K562 (cell line): ENCODE data around the gene ANKRD34A. TPM values are rescaled to one million over a fixed set of nuclear protein-coding genes. Genes with fewer than 3 reads are reported as not detected.

Experiments
- ARID1B ChIP-seq: fragments of 450-650 bp; IDR thresholded peaks from 2 replicates; pipeline ENCODE4 v1.6.1; 2016; ENCODE audit warnings: antibody characterized with exemption, mild to moderate bottlenecking, inconsistent platforms
- ARID2 ChIP-seq: fragments of 450-650 bp; IDR thresholded peaks from 2 replicates; pipeline ENCODE4 v1.6.1; 2017; ENCODE audit warnings: antibody characterized with exemption, mild to moderate bottlenecking
- BACH1 ChIP-seq: fragments of 200-800 bp; sonication (Bioruptor generic); IDR thresholded peaks from 2 replicates; pipeline ENCODE4 v1.6.1; 2016; ENCODE audit warnings: missing genetic modification characterization, missing compliant biosample characterization
- CBX2 ChIP-seq: fragments of 200-600 bp; sonication (generic); IDR thresholded peaks from one replicate; pipeline ENCODE4 v1.6.1; 2012; ENCODE audit warnings: mild to moderate bottlenecking, low read length, inconsistent platforms; ENCODE audit not compliant: insufficient read depth, poor library complexity, severe bottlenecking
- CBX3 ChIP-seq, 2 experiments: IDR thresholded peaks; 1 replicate in 1 of 2; 2 replicates in 1 of 2; pipeline ENCODE4 v1.6.1; 2012; ENCODE audit warnings: inconsistent platforms in 2 of 2, low read length in 2 of 2, borderline replicate concordance in 1 of 2, control low read depth in 1 of 2
- CEBPB ChIP-seq: fragments of 450-650 bp; IDR thresholded peaks from 2 replicates; pipeline ENCODE4 v1.6.1; 2016; ENCODE audit warnings: missing genetic modification characterization, missing compliant biosample characterization
- E2F8 ChIP-seq: fragments of 450-650 bp; IDR thresholded peaks from 2 replicates; pipeline ENCODE4 v1.7.1; 2018; ENCODE audit warnings: mild to moderate bottlenecking, low read depth; ENCODE audit not compliant: partially characterized antibody
- HMG20B ChIP-seq: fragments of 250-450 bp; sonication (Bioruptor Pico); IDR thresholded peaks from 2 replicates; pipeline ENCODE4 v1.5.0; 2021; ENCODE audit warnings: mild to moderate bottlenecking
- HNRNPH1 ChIP-seq: fragments of 200-400 bp; formaldehyde crosslinking; optimal IDR thresholded peaks from 2 replicates; pipeline ENCODE3; 2017; ENCODE audit warnings: low read depth, mild to moderate bottlenecking, low read length, moderate library complexity
- HNRNPUL1 ChIP-seq: fragments of 200-400 bp; formaldehyde crosslinking; IDR thresholded peaks from 2 replicates; pipeline ENCODE4 v1.6.1; 2017; ENCODE audit warnings: low read length
- KLF10 ChIP-seq: fragments of 250-450 bp; sonication (Bioruptor Pico); IDR thresholded peaks from 2 replicates; pipeline ENCODE4 v1.6.1; 2021; ENCODE audit warnings: matching md5 sums
- MCM5 ChIP-seq: fragments of 450-650 bp; IDR thresholded peaks from 2 replicates; pipeline ENCODE4 v1.6.1; 2016; ENCODE audit warnings: low read depth
- PHB ChIP-seq: fragments of 250-450 bp; sonication (Bioruptor Pico); IDR thresholded peaks from 2 replicates; pipeline ENCODE4 v1.5.0; 2021
- PHB2 ChIP-seq: fragments of 450-650 bp; IDR thresholded peaks from 2 replicates; pipeline ENCODE4 v1.6.1; 2017; ENCODE audit warnings: low read depth
- POLR2B ChIP-seq: fragments of 450-650 bp; IDR thresholded peaks from 2 replicates; pipeline ENCODE4 v1.6.1; 2018; ENCODE audit warnings: low read depth; ENCODE audit not compliant: partially characterized antibody
- POLR2H ChIP-seq: IDR thresholded peaks from 2 replicates; pipeline ENCODE4 v1.6.1; 2016; ENCODE audit warnings: missing genetic modification characterization, low read depth, mild to moderate bottlenecking, control low read depth, missing compliant biosample characterization, moderate library complexity
- RBM34 ChIP-seq: fragments of 200-400 bp; formaldehyde crosslinking; IDR thresholded peaks from 2 replicates; pipeline ENCODE4 v1.6.1; 2018; ENCODE audit warnings: low read length, borderline replicate concordance; ENCODE audit not compliant: insufficient read depth
- RFX1 ChIP-seq: fragments of 450-650 bp; IDR thresholded peaks from 2 replicates; pipeline ENCODE4 v1.6.1; 2016; ENCODE audit warnings: mild to moderate bottlenecking, moderate library complexity
- RNF2 ChIP-seq: sonication (generic); IDR thresholded peaks from 2 replicates; pipeline ENCODE4 v1.6.1; 2016
- U2AF1 ChIP-seq: fragments of 200-400 bp; formaldehyde crosslinking; optimal IDR thresholded peaks from 2 replicates; pipeline ENCODE3; 2017; ENCODE audit warnings: mild to moderate bottlenecking, low read depth, low read length, moderate library complexity
- ZNF12 ChIP-seq: sonication (generic); formaldehyde crosslinking; IDR thresholded peaks from 2 replicates; pipeline ENCODE4 v1.4.0; 2020; ENCODE audit warnings: mild to moderate bottlenecking, missing genetic modification reagents
- ZNF431 ChIP-seq: sonication (generic); formaldehyde crosslinking; IDR thresholded peaks from 2 replicates; pipeline ENCODE4 v1.8.0; 2022; ENCODE audit warnings: mild to moderate bottlenecking, missing genetic modification reagents
- ZNF445 ChIP-seq: fragments of 250-450 bp; sonication (Bioruptor Pico); IDR thresholded peaks from 2 replicates; pipeline ENCODE4 v1.4.0; 2020; ENCODE audit warnings: low read depth, mild to moderate bottlenecking, moderate library complexity
- ZNF586 ChIP-seq: fragments of 450-650 bp; formaldehyde crosslinking; conservative IDR thresholded peaks from 2 replicates; pipeline ENCODE4 v1.4.0; 2020; ENCODE audit warnings: mild to moderate bottlenecking, moderate library complexity
- ZNF77 ChIP-seq: fragments of 250-450 bp; sonication (Bioruptor Pico); IDR thresholded peaks from 2 replicates; pipeline ENCODE4 v1.5.0; 2020
- polyA plus RNA-seq, 8 experiments: library from polyadenylated mRNA; depleted of rRNA in 4 of 8; stranded (reverse) in 5 of 8; unstranded in 3 of 8; fragments of >200 nt; fragmentation: Nextera tagmentation in 2 of 8; fragmentation: Illumina TruSeq in 1 of 8; extraction: Ambion mirVana in 2 of 8; extraction: Trizol in 1 of 8; gene quantifications; 2 replicates each; pipeline versions ENCODE4 v1.2.1 to v1.2.3, GENCODE V29; 2011 to 2014; ENCODE audit warnings: inconsistent platforms in 1 of 8, missing spikeins in 1 of 8
- total RNA-seq, 7 experiments: library from RNA; depleted of rRNA in 6 of 7; stranded (reverse); fragments of >200 nt in 6 of 7; fragmentation: Illumina TruSeq in 2 of 7; extraction: Trizol in 2 of 7; gene quantifications; 2 replicates each; pipeline versions ENCODE4 v1.2.1 to v1.2.3, GENCODE V29; 2011 to 2021; ENCODE audit warnings: low replicate concordance in 1 of 7
- TF ChIP-seq, protein P1 (sequence below): IDR thresholded peaks from 2 replicates; pipeline ENCODE4 v1.6.1; 2011; ENCODE audit warnings: borderline replicate concordance, low read depth, mild to moderate bottlenecking, moderate library complexity, low read length; ENCODE audit not compliant: insufficient read depth, poor library complexity, severe bottlenecking

ANKRD34A gene
- total and polyA plus RNA-seq, 9 of the 15 experiments (the other 6 are each of a cell fraction or from before 2014, with no cell fraction given), result 0.06 to 1.6 (median 0.43) TPM

- TF ChIP-seq POLR2B (no peak), RNF2 (peak; percentile 91), CEBPB (tag) (no peak), ARID1B (peak; percentile 71), RFX1 (no peak), BACH1 (tag) (no peak; the same call in 1 of the 2 replicates), ZNF77 (CRISPR knock-in tag) (no peak), HNRNPH1 (no peak), MCM5 (no peak), KLF10 (CRISPR knock-in tag) (no peak), CBX3 (IDR thresholded peaks at IDR 0.05; ENCODE audit: borderline replicate concordance in 1 of 2, low read length in 2 of 2) (peak in 1 of 2 experiments; percentile 60; a peak in 2 of 3 replicates), HMG20B (CRISPR knock-in tag) (no peak), PHB2 (no peak), ZNF431 (peak; percentile 33; the same call in 1 of the 2 replicates), ZNF586 (CRISPR knock-in tag) (no peak), RBM34 (no peak), ARID2 (no peak), POLR2H (peak; percentile 85), CBX2 (no peak), U2AF1 (no peak), ZNF12 (CRISPR knock-in tag) (no peak; the same call in 1 of the 2 replicates), PHB (CRISPR knock-in tag) (no peak), HNRNPUL1 (0 out of 2 replicates have a peak, but pooled peaks have one; percentile 38), ZNF445 (CRISPR knock-in tag) (0 out of 2 replicates have a peak, but pooled peaks have one; percentile 46), E2F8 (no peak)
- TF ChIP-seq, protein P1, sequence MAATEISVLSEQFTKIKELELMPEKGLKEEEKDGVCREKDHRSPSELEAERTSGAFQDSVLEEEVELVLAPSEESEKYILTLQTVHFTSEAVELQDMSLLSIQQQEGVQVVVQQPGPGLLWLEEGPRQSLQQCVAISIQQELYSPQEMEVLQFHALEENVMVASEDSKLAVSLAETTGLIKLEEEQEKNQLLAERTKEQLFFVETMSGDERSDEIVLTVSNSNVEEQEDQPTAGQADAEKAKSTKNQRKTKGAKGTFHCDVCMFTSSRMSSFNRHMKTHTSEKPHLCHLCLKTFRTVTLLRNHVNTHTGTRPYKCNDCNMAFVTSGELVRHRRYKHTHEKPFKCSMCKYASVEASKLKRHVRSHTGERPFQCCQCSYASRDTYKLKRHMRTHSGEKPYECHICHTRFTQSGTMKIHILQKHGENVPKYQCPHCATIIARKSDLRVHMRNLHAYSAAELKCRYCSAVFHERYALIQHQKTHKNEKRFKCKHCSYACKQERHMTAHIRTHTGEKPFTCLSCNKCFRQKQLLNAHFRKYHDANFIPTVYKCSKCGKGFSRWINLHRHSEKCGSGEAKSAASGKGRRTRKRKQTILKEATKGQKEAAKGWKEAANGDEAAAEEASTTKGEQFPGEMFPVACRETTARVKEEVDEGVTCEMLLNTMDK, result peak; percentile 75
These were observed 14.7 kb upstream of the ANKRD34A start (continued) for GRCh38 chr1:145978854-145979745.
